A673 (cell line): Measurements from ENCODE around the gene TBX18.

Source experiments
- CTCF ChIP-seq: fragments of 300-800, 200-600 bp; sonication (generic); conservative IDR thresholded peaks from 2 replicates; pipeline ENCODE4 v1.5.1; 2017; ENCODE audit warnings: low read depth, mild to moderate bottlenecking, antibody characterized with exemption, low read length, moderate library complexity, mixed read lengths
- EZH2 ChIP-seq: fragments of 200-600 bp; sonication (generic); IDR thresholded peaks from 2 replicates; pipeline ENCODE4 v1.6.1; 2017; ENCODE audit warnings: borderline replicate concordance, low read depth, mild to moderate bottlenecking, mixed read lengths, antibody characterized with exemption, low read length; ENCODE audit not compliant: poor library complexity, severe bottlenecking

GRCh38 chr6:84766799-84767525, 2.6 kb upstream of the TBX18 start:
- no peak for TF ChIP-seq CTCF
- no peak for TF ChIP-seq EZH2
